Stimulated activated CD8-positive, alpha-beta memory T cell treated with anti-CD3 and anti-CD28 coated beads, Interleukin-15, amount 100 ng/mL, for 24 hours (primary cell): ENCODE measurements around the gene SACS.

Experiments used
- DNase-seq: peaks from one replicate; pipeline ENCODE4 v3.0.0-alpha.2; 2020; ENCODE audit warnings: low read depth

The SACS gene

DNA sequence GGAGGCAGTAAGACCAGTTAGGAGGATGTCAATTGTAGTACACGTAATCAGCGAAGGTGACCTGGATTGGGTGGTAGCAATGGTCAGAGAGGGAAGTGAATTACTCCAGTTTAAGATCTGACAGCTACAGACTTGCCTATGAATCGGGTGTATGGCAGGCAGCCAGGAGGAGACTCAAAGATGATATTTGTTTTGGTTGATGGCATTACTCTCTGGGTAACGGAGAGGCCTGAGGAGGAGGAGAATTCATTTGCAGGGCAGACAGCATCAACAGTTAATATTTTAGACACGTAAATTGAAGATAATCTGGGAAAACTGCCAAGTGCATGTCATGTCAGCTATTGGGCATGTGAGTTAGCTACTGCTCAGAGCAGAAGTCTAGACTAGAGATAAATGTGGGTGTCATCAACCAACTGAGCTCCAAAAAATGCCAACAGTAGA lies 143.6 kb downstream of the SACS start:
- no peak for DNase-seq

DNA sequence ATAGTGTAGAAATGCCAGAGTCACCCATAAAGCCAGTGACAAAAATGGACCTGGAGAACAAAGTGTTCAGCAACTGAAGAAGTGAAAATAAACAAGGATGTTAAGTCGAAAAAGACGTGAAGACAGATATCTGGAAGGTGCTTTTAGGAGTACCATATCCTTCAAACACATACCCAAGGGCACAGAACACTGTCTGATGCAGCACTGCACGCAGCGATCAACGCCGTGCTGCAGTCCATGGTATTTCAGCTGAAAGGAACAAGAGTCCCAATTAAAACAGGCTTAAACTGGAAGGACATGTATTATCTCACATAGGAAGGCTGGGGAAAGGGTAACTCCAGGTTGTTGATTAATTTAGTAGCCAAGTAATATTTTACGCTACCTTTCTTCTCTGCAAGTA lies 144.5 kb downstream of the SACS start:
- DNase-seq = no peak

- DNase-seq = no peak
Measured at GRCh38 chr13:23288564-23288963, 144.9 kb downstream of the SACS start.

- no peak for DNase-seq
Measured at GRCh38 chr13:23279321-23279720, 154.2 kb downstream of the SACS start.
